ENCODE data around the gene DNAJC1. TPM values are rescaled to one million over a fixed set of nuclear protein-coding genes. Genes with fewer than 3 reads are reported as not detected.

DNAJC1 gene
- total and polyA plus RNA-seq, 2 of the 4 experiments (the other 2 are of a cell fraction) = 12.7 to 13.3 TPM

GRCh38 chr10:21722209-21722608, 281.3 kb downstream of the DNAJC1 start:
- TF ChIP-seq RAD21 (IDR thresholded peaks at IDR 0.05; ENCODE audit: low read length) (no peak), NFE2L2 (IDR thresholded peaks at IDR 0.05; ENCODE audit: low read depth, low read length) (no peak), FOS (IDR thresholded peaks at IDR 0.05; ENCODE audit: low read depth, low read length) (no peak), CHD1 (IDR thresholded peaks at IDR 0.05; ENCODE audit: low read depth, low read length) (no peak), MXI1 (IDR thresholded peaks at IDR 0.05; ENCODE audit: borderline replicate concordance, low read depth, low read length) (no peak), BHLHE40 (IDR thresholded peaks at IDR 0.05; ENCODE audit: low read depth, low read length) (no peak), USF2 (IDR thresholded peaks at IDR 0.05; ENCODE audit: low read depth, low read length) (no peak), CTCF (conservative IDR thresholded peaks at IDR 0.05; ENCODE audit: low read depth, low read length) (no peak), CEBPB (IDR thresholded peaks at IDR 0.05; ENCODE audit: low read depth, low read length) (no peak), POLR2A (IDR thresholded peaks at IDR 0.05; ENCODE audit: low read depth, low read length) (no peak), MAZ (IDR thresholded peaks at IDR 0.05; ENCODE audit: borderline replicate concordance, low read depth, low read length) (no peak), RFX5 (IDR thresholded peaks at IDR 0.05; ENCODE audit: low read depth, low read length) (no peak), MAFK (IDR thresholded peaks at IDR 0.05; ENCODE audit: low read depth, low read length) (no peak), SMC3 (IDR thresholded peaks at IDR 0.05; ENCODE audit: low read depth, low read length) (no peak), RCOR1 (IDR thresholded peaks at IDR 0.05; ENCODE audit: insufficient replicate concordance, low read length) (no peak), ELK1 (IDR thresholded peaks at IDR 0.05; ENCODE audit: borderline replicate concordance, low read depth, low read length) (no peak)
- Histone ChIP-seq H2BK120ac (ENCODE audit: low read depth, low read length) (peak overlapping the region; percentile 52; the same call in 1 of the 2 replicates), H3K9me1 (ENCODE audit: insufficient read depth, low read length) (peaks cover 11% of the 10 kb centered on the region), H3K4ac (ENCODE audit: low read depth, low read length) (no peak overlapping the region), H2AK9ac (replicated peaks; ENCODE audit: low read depth, low read length, poor library complexity) (no peak overlapping the region), H3K36me3 (ENCODE audit: control insufficient read depth, insufficient read depth, low read length) (peaks cover 3% of the 10 kb centered on the region; the same call in 1 of the 2 replicates), H2AK5ac (ENCODE audit: low read depth, low read length) (no peak overlapping the region), H3K56ac (ENCODE audit: extremely low read depth, insufficient read depth, low read length) (no peak overlapping the region), H2BK20ac (ENCODE audit: low read depth, low read length) (peak overlapping the region; percentile 33; the same call in 1 of the 2 replicates), H3K14ac (replicated peaks; ENCODE audit: low read depth, low read length) (no peak overlapping the region), H4K5ac (ENCODE audit: low read depth, low read length) (no peak overlapping the region), H3K4me2 (ENCODE audit: low read depth, low read length) (no peak overlapping the region), H3K4me1 (ENCODE audit: control insufficient read depth, insufficient read depth, low read length) (peaks cover 4% of the 10 kb centered on the region; the same call in 1 of the 2 replicates), H3K23ac (ENCODE audit: low read depth, low read length) (no peak overlapping the region), H2BK5ac (ENCODE audit: low read depth, low read length, poor library complexity, severe bottlenecking) (no peak overlapping the region), H3K18ac (ENCODE audit: low read depth, low read length) (no peak overlapping the region), H3K9ac (ENCODE audit: low read depth, low read length) (no peak overlapping the region), H4K8ac (ENCODE audit: low read depth in 2 of 2, low read length in 2 of 2) (no peak overlapping the region), H4K20me1 (ENCODE audit: insufficient read depth, low read length) (peaks cover 10% of the 10 kb centered on the region; the same call in 1 of the 2 replicates), H4K91ac (ENCODE audit: insufficient read depth, low read depth, low read length) (peak overlapping the region; percentile 31; the same call in 1 of the 2 replicates), H2BK15ac (ENCODE audit: low read depth, low read length) (peak overlapping the region; percentile 4; the same call in 1 of the 3 replicates), H3K27me3 (ENCODE audit: control insufficient read depth, insufficient read depth, low read length) (no peaks in the 10 kb centered on the region), H2AFZ (replicated peaks; ENCODE audit: low read length, poor library complexity) (no peak overlapping the region), H3K9me3 (ENCODE audit: control insufficient read depth, insufficient read depth, low read length) (no peaks in the 10 kb centered on the region), H3K79me1 (ENCODE audit: low read depth in 1 of 2, low read length in 2 of 2) (peaks cover 8 to 33% of the 10 kb centered on the region in 2 experiments; a peak in 3 of 4 replicates), H3K27ac (ENCODE audit: insufficient read depth, low read length) (no peak overlapping the region), H3K4me3 (ENCODE audit: insufficient read depth, low read depth, low read length) (no peak overlapping the region)
- ChIA-PET POLR2A (ENCODE audit: unreplicated experiment) (no interaction called here), CTCF (no interaction called here)
- DNase-seq = no peak
- in situ Hi-C loops (cut with MboI; ENCODE audit: low sequenced_read_pairs) (no loop called here), dilution Hi-C loops (cut with HindIII; ENCODE audit: low sequenced_read_pairs, unreplicated experiment) (no loop called here), intact Hi-C loops (cut with micrococcal nuclease) (loop anchor here (5.0 kb wide), 1 partner anchor 90 kb away; no protein-coding TSS in a partner anchor)
- no TSS peak for BruUV-seq (replicated peaks)
- no peak for ATAC-seq (ENCODE audit: low read depth)
- no CpG with 5 or more reads among the region's 2 CpGs for WGBS, 2 experiments (ENCODE audit: extremely low coverage in 2 of 2, insufficient read length in 1 of 2)

Data from IMR-90 (cell line).